HepG2 (cell line): Measurements from ENCODE around the gene ZBTB20.

Source experiments
- ARID2 ChIP-seq: sonication (generic); formaldehyde crosslinking; IDR thresholded peaks from 2 replicates; pipeline ENCODE4 v1.8.1; 2022; ENCODE audit warnings: mild to moderate bottlenecking, missing genetic modification reagents, borderline replicate concordance
- ATM ChIP-seq: fragments of 450-650 bp; IDR thresholded peaks from 2 replicates; pipeline ENCODE4 v1.7.1; 2017; ENCODE audit warnings: mild to moderate bottlenecking, borderline replicate concordance
- CTCF ChIP-seq: sonication (generic); formaldehyde crosslinking; IDR thresholded peaks from 2 replicates; pipeline ENCODE4 v1.5.0; 2020; ENCODE audit warnings: mild to moderate bottlenecking, missing genetic modification reagents, moderate library complexity
- MXI1 ChIP-seq: IDR thresholded peaks from 3 replicates; pipeline ENCODE4 v1.6.1; 2012; ENCODE audit warnings: low read depth, low read length, inconsistent platforms, borderline replicate concordance
- POLR2A ChIP-seq, 2 experiments: IDR thresholded peaks; 2 replicates each; pipeline ENCODE4 v1.6.1; 2011; ENCODE audit warnings: low read depth in 2 of 2, low read length in 2 of 2, mild to moderate bottlenecking in 1 of 2, moderate library complexity in 1 of 2; ENCODE audit not compliant: insufficient read depth in 1 of 2
- SP2 ChIP-seq: sonication (generic); formaldehyde crosslinking; IDR thresholded peaks from 2 replicates; pipeline ENCODE4 v1.5.1; 2020; ENCODE audit warnings: mild to moderate bottlenecking, missing genetic modification reagents
- TBP ChIP-seq: sonication (generic); formaldehyde crosslinking; IDR thresholded peaks from 2 replicates; pipeline ENCODE4 v1.5.0; 2020; ENCODE audit warnings: missing genetic modification reagents
- ZFP41 ChIP-seq: sonication (generic); formaldehyde crosslinking; IDR thresholded peaks from 2 replicates; pipeline ENCODE4 v1.4.0; 2020; ENCODE audit warnings: mild to moderate bottlenecking, missing genetic modification reagents, borderline replicate concordance
- ZNF235 ChIP-seq: sonication (generic); formaldehyde crosslinking; IDR thresholded peaks from 2 replicates; pipeline ENCODE4 v1.8.1; 2023; ENCODE audit warnings: mild to moderate bottlenecking, missing genetic modification reagents, borderline replicate concordance
- ZNF282 ChIP-seq: fragments of 450-650 bp; IDR thresholded peaks from 2 replicates; pipeline ENCODE4 v1.6.1; 2018; ENCODE audit not compliant: partially characterized antibody
- ZNF362 ChIP-seq: sonication (generic); formaldehyde crosslinking; IDR thresholded peaks from 2 replicates; pipeline ENCODE4 v1.4.0; 2020; ENCODE audit warnings: missing genetic modification reagents, mild to moderate bottlenecking, borderline replicate concordance
- ZNF639 ChIP-seq: conservative IDR thresholded peaks from 2 replicates; pipeline ENCODE4 v1.6.1; 2018; ENCODE audit warnings: missing genetic modification reagents
- ZNF761 ChIP-seq: sonication (generic); formaldehyde crosslinking; conservative IDR thresholded peaks from 2 replicates; pipeline ENCODE4 v1.4.0; 2020; ENCODE audit warnings: mild to moderate bottlenecking, missing genetic modification reagents

DNA sequence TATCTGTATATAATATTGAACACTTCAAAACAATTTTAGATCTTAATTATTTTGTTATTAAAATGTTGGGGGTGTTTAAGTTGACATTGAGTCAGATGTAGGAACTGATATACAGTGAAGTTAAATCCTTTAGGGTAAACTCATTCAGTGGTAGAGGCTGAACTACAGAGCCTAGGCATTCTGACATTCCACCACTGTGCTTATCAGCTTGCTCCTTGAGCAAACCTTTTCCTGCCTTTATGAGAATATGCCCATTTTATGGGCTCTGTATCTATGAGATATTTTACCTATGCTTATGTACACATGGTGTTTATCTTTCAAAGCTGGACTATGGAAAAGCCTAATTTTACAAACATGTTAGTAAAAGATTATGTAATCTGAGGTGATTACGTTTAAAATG, 407.5 kb downstream of the ZBTB20 start:
- TF ChIP-seq ZNF761 (CRISPR knock-in tag) (no peak), ZNF362 (CRISPR knock-in tag) (no peak), ZNF235 (CRISPR knock-in tag) (no peak), ZNF282 (no peak), ZNF639 (CRISPR knock-in tag) (no peak), ATM (no peak), TBP (CRISPR knock-in tag) (no peak), MXI1 (no peak), CTCF (CRISPR knock-in tag) (no peak), SP2 (no peak), ZFP41 (CRISPR knock-in tag) (no peak), ARID2 (no peak), POLR2A (IDR thresholded peaks at IDR 0.05; ENCODE audit: insufficient read depth in 1 of 2, low read depth in 2 of 2, low read length in 2 of 2) (no peak)
